ENCODE data around the gene TSR3.

DNA sequence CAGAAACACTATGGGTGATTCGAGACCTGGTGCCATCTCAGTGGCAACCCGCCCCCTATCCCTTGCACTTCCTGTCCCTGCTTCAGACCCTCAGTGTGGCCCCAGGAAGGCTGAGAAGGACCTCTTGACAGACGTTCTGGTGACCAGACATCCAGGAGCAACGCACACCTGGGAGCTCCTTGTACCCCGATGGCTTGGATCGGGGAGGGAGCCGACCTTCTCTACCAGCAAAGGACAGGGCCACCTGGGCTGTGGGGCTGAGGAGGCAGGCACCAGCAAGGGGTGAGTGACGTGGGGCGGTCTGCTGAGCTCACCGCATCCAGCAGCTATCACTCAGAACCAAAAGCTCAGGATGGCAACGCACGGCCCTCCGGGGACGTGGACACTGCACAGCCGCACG is 35.7 kb upstream of the TSR3 start:
- TF ChIP-seq RFX5 (IDR thresholded peaks at IDR 0.05; ENCODE audit: low read length), result no peak
- TF ChIP-seq JUND (IDR thresholded peaks at IDR 0.05), result no peak

Measured in SK-N-SH (cell line).